Stimulated activated CD8-positive, alpha-beta memory T cell treated with anti-CD3 and anti-CD28 coated beads, Interleukin-7, amount 100 ng/mL, for 24 hours (primary cell): Measurements from ENCODE around the gene RUFY4.
"Not testable (repeated sequence)": the region's sequence is repeated elsewhere in the genome, so short reads cannot be mapped to it uniquely, and the experiment has no call there.

Experiments
- DNase-seq: peaks from one replicate; pipeline ENCODE4 v3.0.0-alpha.2; 2020; ENCODE audit warnings: low read depth

RUFY4 gene

GRCh38 chr2:218031261-218031660, 37.8 kb upstream of the RUFY4 start:
- DNase-seq: no peak

- DNase-seq: no peak
These were observed 37.2 kb upstream of the RUFY4 start for GRCh38 chr2:218031771-218032257.

GRCh38 chr2:218032336-218033171, 36.5 kb upstream of the RUFY4 start:
- no peak for DNase-seq

GRCh38 chr2:218033208-218033589, 35.9 kb upstream of the RUFY4 start:
- DNase-seq: no peak

- no peak for DNase-seq
These were observed 35.2 kb upstream of the RUFY4 start for GRCh38 chr2:218033590-218034496.

- peak; percentile 30 for DNase-seq
These were observed 34.4 kb upstream of the RUFY4 start for GRCh38 chr2:218034497-218035213.

- DNase-seq: no peak
These were observed 33.5 kb upstream of the RUFY4 start for GRCh38 chr2:218035463-218036100.

GRCh38 chr2:218036371-218036770, 32.7 kb upstream of the RUFY4 start:
- DNase-seq: no peak

- DNase-seq: no peak
These were observed 29.9 kb upstream of the RUFY4 start for GRCh38 chr2:218039171-218039570.

- DNase-seq: no peak
These were observed 28.2 kb upstream of the RUFY4 start for GRCh38 chr2:218040883-218041282.

- DNase-seq: no peak
These were observed 27.5 kb upstream of the RUFY4 start for GRCh38 chr2:218041302-218042168.

GRCh38 chr2:218043100-218043499, 26.0 kb upstream of the RUFY4 start:
- no peak for DNase-seq

- no peak for DNase-seq
These were observed 25.3 kb upstream of the RUFY4 start for GRCh38 chr2:218043701-218044109.

GRCh38 chr2:218044599-218044998, 24.5 kb upstream of the RUFY4 start:
- not testable (repeated sequence) for DNase-seq

- no peak for DNase-seq
These were observed 22.8 kb upstream of the RUFY4 start for GRCh38 chr2:218046238-218046637.

- no peak for DNase-seq
These were observed 21.4 kb upstream of the RUFY4 start for GRCh38 chr2:218047536-218048225.

GRCh38 chr2:218051903-218052302, 17.1 kb upstream of the RUFY4 start:
- DNase-seq: no peak

- DNase-seq: no peak
These were observed 9.8 kb upstream of the RUFY4 start for GRCh38 chr2:218059289-218059688.

GRCh38 chr2:218060118-218060517, 8.9 kb upstream of the RUFY4 start:
- DNase-seq: no peak
